Umbilical cord (tissue), 2 donors: ENCODE measurements around the gene HSPA1L. TPM values are rescaled to one million over a fixed set of nuclear protein-coding genes. Genes with fewer than 3 reads are reported as not detected.
A peak's percentile ranks its signal among the peaks of the same experiment; 100 is the strongest.

Source experiments
- DNase-seq: peaks from one replicate; pipeline ENCODE4 v3.0.0-alpha.2; 2015; ENCODE audit warnings: low spot score
- total RNA-seq: library from RNA; depleted of rRNA; stranded (reverse); fragments of >200 nt; gene quantifications from one replicate; pipeline ENCODE4 v1.2.3, GENCODE V29; 2014; ENCODE audit warnings: low replicate concordance; ENCODE audit not compliant: insufficient read depth

HSPA1L gene
- total RNA-seq, 1 donor from 2014 or later, result 1.4 TPM

DNA sequence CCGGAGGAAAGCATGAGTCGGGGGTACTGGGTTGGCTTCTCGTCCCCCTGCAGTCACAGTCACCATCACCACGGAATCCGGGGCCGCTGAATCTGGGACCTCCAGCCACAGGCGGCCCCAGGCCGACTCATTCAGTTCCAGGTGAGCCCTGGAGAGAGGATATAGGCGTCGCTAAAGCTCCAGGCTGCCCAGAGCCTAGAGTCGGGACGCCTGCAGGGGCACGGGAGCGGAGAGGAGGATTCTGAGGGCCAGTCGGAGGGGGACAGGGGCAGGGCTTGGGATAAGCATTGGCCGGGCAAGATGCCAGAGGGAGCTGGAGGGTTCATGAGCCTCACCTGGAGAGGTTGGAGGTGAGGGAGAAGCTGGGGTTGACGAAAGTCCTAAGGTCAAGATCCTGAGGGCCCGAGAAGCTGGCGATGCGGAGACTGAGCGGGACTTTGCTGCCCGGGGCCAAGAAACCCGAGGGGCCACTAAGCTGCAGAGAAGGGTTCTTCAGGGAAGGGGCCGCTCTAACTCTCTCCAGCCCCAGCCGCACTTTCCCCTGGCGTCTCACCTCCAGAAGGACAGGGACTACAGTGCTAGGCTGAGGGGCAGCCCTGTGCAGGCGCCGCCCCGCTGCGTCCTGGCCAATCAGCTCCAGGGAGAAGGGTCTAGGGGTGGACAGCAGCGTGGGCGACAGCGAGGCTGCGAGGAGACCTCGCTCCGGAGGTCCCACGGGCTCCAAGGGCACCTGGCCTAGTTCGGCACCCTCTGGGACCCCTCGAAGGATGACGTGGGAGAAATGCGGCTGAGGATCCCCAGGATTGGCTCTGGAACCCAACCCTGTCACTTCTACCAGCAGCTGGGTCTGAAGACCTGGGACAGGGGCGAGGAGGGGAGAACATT, 48.9 kb downstream of the HSPA1L start:
- peak; percentile 44 for DNase-seq

- DNase-seq, result no peak
These were observed 49.5 kb downstream of the HSPA1L start for GRCh38 chr6:31765559-31765909.

GRCh38 chr6:31764198-31764597, 50.9 kb downstream of the HSPA1L start:
- peak; percentile 55 for DNase-seq

DNA sequence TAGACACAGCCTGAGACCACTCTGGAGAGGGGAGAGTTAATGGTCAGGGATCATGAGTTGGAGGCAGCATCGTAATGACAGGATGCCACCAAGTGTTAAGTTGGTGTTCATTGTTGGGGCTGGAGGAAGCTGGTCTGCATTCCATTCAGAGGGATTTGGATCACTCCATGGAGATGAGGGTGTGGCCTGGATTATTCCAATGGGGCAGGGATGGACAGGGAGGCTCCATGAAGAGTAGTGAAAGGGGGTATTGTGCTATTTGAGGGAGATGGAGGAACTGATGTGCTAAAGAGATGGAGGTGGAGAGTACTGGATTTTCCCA, 51.5 kb downstream of the HSPA1L start:
- peak; percentile 88 for DNase-seq

DNA sequence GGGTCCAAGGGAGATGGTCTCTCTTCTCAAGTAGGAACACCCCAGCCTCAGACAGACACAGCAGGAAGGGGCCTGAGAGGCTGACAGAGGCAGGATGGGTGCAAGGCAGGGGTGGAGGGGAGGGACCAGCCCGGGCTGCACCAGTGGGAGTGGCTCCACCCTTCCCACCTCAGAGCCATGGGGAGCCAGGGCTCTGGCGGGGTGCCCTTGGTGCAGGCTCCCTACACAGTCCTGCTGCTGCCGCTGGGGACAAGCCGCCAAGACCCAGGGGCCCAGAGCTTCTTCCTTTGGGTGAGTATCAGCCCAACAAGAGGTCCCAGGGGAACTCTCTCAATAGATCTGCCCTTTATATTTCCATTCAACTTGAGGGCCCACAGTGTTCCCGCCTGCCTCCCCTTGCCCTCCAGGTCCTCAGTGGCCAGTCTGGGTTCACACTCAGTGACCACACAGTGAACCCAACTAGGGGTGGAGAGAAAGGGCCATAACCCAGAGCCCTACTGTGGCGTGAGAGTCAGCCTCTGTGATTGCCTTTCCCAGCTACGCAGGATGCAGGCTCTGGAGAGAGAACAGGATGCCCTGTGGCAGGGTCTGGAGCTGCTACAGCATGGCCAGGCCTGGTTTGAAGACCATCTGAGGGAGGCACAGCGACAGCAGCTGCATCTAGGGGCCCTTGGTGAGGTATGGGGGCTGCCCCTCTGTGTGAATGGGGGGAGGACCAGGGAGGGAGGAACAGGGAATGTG, 52.0 kb downstream of the HSPA1L start:
- DNase-seq, result peak; percentile 15

DNA sequence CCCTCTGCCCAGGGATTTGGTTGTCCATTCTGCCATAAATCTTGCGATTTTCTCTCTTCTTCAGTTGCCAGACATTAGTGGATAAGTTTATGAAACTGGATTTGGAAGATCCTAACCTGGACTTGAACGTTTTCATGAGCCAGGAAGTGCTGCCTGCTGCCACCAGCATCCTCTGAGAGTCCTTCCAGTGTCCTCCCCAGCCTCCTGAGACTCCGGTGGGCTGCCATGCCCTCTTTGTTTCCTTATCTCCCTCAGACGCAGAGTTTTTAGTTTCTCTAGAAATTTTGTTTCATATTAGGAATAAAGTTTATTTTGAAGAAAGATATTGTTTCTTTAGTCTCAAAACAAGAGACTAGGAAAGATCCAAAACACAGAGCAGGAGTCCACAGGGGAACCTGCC, 52.7 kb downstream of the HSPA1L start, which contains the start of gene SAPCD1:
SAPCD1 (plus strand) TSS at position 301 of the 400 bp plus-strand sequence. CDS start 399 bp downstream, outside the sequence.
- no peak for DNase-seq

DNA sequence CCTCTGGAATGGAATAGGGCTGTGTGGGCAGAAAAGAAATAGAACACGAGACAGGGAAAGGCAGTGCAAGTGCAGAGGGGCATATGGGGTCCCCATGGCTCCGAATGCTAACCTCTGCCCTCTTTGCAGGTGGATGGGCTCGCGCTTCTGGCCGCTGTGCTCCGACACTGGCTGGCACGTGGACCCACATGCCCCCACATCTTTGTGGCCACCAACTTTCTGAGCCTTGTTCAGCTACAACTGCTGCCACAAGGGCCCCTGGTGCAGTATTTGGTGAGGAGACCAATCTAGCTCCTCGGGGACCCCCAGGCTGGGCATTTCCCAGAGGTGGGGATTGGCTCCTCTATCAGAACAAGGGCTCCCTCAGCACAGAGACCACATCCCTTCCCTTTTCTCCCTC, 53.7 kb downstream of the HSPA1L start:
- DNase-seq, result no peak

GRCh38 chr6:31760790-31761189, 54.3 kb downstream of the HSPA1L start:
- DNase-seq, result no peak

Other genes starting within 250 kb of the HSPA1L start
- gene LTA, start 243.0 kb downstream of the HSPA1L start, total RNA-seq, result not detected
- 1.4 TPM for gene TNF, start 239.7 kb downstream of the HSPA1L start, total RNA-seq
- gene LTB, start 232.9 kb downstream of the HSPA1L start, total RNA-seq, result 0.96 TPM
- not detected for gene LST1, start 229.0 kb downstream of the HSPA1L start, total RNA-seq
- gene NCR3, start 222.3 kb downstream of the HSPA1L start, total RNA-seq, result not detected
- 63.6 TPM for gene AIF1, start 200.0 kb downstream of the HSPA1L start, total RNA-seq
- gene PRRC2A, start 194.6 kb downstream of the HSPA1L start, total RNA-seq, result 21.4 TPM
- gene BAG6, start 162.6 kb downstream of the HSPA1L start, total RNA-seq, result 58.7 TPM
- not detected for gene APOM, start 159.4 kb downstream of the HSPA1L start, total RNA-seq
- 24.1 TPM for gene C6orf47, start 154.5 kb downstream of the HSPA1L start, total RNA-seq
- 9.6 TPM for gene GPANK1, start 150.3 kb downstream of the HSPA1L start, total RNA-seq
- 36.6 TPM for gene CSNK2B, start 149.2 kb downstream of the HSPA1L start, total RNA-seq
- 1.2 TPM for gene LY6G5B, start 145.3 kb downstream of the HSPA1L start, total RNA-seq
- 0.48 TPM for gene LY6G5C, start 134.2 kb downstream of the HSPA1L start, total RNA-seq
- 33.7 TPM for gene ABHD16A, start 112.0 kb downstream of the HSPA1L start, total RNA-seq
- not detected for gene LY6G6F, start 108.4 kb downstream of the HSPA1L start, total RNA-seq
- gene LY6G6D, start 99.9 kb downstream of the HSPA1L start, total RNA-seq, result not detected
- gene LY6G6C, start 93.5 kb downstream of the HSPA1L start, total RNA-seq, result 3.1 TPM
- gene MPIG6B, start 91.9 kb downstream of the HSPA1L start, total RNA-seq, result 3.1 TPM
- gene DDAH2, start 86.0 kb downstream of the HSPA1L start, total RNA-seq, result 87.4 TPM
- gene CLIC1, start 78.8 kb downstream of the HSPA1L start, total RNA-seq, result 203 TPM
- gene MSH5, start 75.3 kb downstream of the HSPA1L start, total RNA-seq, result 8.2 TPM
- not detected for gene SAPCD1, start 52.6 kb downstream of the HSPA1L start, total RNA-seq
- gene VWA7, start 38.0 kb downstream of the HSPA1L start, total RNA-seq, result not detected
- gene VARS1, start 19.5 kb downstream of the HSPA1L start, total RNA-seq, result 18.8 TPM
- gene LSM2, start 8.3 kb downstream of the HSPA1L start, total RNA-seq, result 28.9 TPM
- 84.7 TPM for gene HSPA1A, start 260 bp upstream of the HSPA1L start, total RNA-seq
- 37.3 TPM for gene HSPA1B, start 12.5 kb upstream of the HSPA1L start, total RNA-seq
- gene NEU1, start 47.5 kb upstream of the HSPA1L start, total RNA-seq, result 47.9 TPM
- 0.96 TPM for gene SLC44A4, start 63.7 kb upstream of the HSPA1L start, total RNA-seq
- 33.9 TPM for gene EHMT2, start 82.4 kb upstream of the HSPA1L start, total RNA-seq
- 1.9 TPM for gene ZBTB12, start 86.8 kb upstream of the HSPA1L start, total RNA-seq
- gene C2, start 112.4 kb upstream of the HSPA1L start, total RNA-seq, result 27.0 TPM
- gene CFB, start 130.8 kb upstream of the HSPA1L start, total RNA-seq, result 34.7 TPM
- 54.9 TPM for gene NELFE, start 143.7 kb upstream of the HSPA1L start, total RNA-seq
- gene SKIC2, start 143.9 kb upstream of the HSPA1L start, total RNA-seq, result 34.7 TPM
- 13.2 TPM for gene DXO, start 156.9 kb upstream of the HSPA1L start, total RNA-seq
- gene C4A, start 166.8 kb upstream of the HSPA1L start, total RNA-seq, result 26.2 TPM
- gene C4B, start 199.5 kb upstream of the HSPA1L start, total RNA-seq, result 32.3 TPM
- gene CYP21A2, start 223.1 kb upstream of the HSPA1L start, total RNA-seq, result not detected